GM12878 (cell line): ENCODE data around the gene SURF6. TPM values are rescaled to one million over a fixed set of nuclear protein-coding genes. Genes with fewer than 3 reads are reported as not detected.

ENCODE experiments used
- CBX3 ChIP-seq: fragments of 200-600 bp; sonication (generic); IDR thresholded peaks from 2 replicates; pipeline ENCODE4 v1.6.1; 2016; ENCODE audit warnings: low read depth, borderline replicate concordance
- CEBPZ ChIP-seq: fragments of 150-350 bp; IDR thresholded peaks from 2 replicates; pipeline ENCODE4 v1.6.1; 2016; ENCODE audit warnings: low read depth, low read length
- E4F1 ChIP-seq: fragments of 450-650 bp; IDR thresholded peaks from 2 replicates; pipeline ENCODE4 v1.6.1; 2018; ENCODE audit warnings: borderline replicate concordance, mild to moderate bottlenecking; ENCODE audit not compliant: partially characterized antibody
- EED ChIP-seq: sonication (generic); IDR thresholded peaks from 2 replicates; pipeline ENCODE4 v1.6.1; 2016; ENCODE audit warnings: antibody characterized with exemption, low read depth
- MAX ChIP-seq: IDR thresholded peaks from 2 replicates; pipeline ENCODE4 v1.6.1; 2012; ENCODE audit warnings: low read depth, low read length, improper control_type of control experiment
- MTA2 ChIP-seq: fragments of 450-650 bp; IDR thresholded peaks from 2 replicates; pipeline ENCODE4 v1.6.1; 2016; ENCODE audit warnings: low read depth, mild to moderate bottlenecking, moderate library complexity
- TCF7 ChIP-seq: IDR thresholded peaks from 2 replicates; pipeline ENCODE4 v1.6.1; 2014; ENCODE audit warnings: antibody characterized with exemption, borderline replicate concordance
- polyA plus RNA-seq, 11 experiments: library from polyadenylated mRNA; depleted of rRNA in 4 of 11; unstranded in 6 of 11; stranded (reverse) in 5 of 11; fragments of >200 nt; fragmentation: Nextera tagmentation in 4 of 11; fragmentation: Illumina TruSeq in 1 of 11; extraction: Ambion mirVana in 4 of 11; extraction: Trizol in 1 of 11; gene quantifications; 1 replicate in 1 of 11; 2 replicates in 10 of 11; pipeline versions ENCODE4 v1.2.1 to v1.2.3, GENCODE V29; 2011 to 2016; ENCODE audit warnings: inconsistent platforms in 2 of 11, missing spikeins in 2 of 11, low read depth in 1 of 11
- total RNA-seq, 4 experiments: library from RNA; depleted of rRNA in 3 of 4; stranded (reverse); fragments of >200 nt in 3 of 4; fragmentation: Illumina TruSeq in 1 of 4; extraction: Trizol in 1 of 4; gene quantifications; 2 replicates each; pipeline versions ENCODE4 v1.2.1 to v1.2.3, GENCODE V29; 2013 to 2021

The SURF6 gene
- total and polyA plus RNA-seq, 10 of the 15 experiments (the other 5 are each of a cell fraction or from before 2014, with no cell fraction given), result 2.2 to 27.2 (median 15.1) TPM

GRCh38 chr9:133340916-133341315 lies 4.9 kb upstream of the SURF6 start (continued):
- TF ChIP-seq CEBPZ (no peak), TCF7 (no peak), E4F1 (no peak), CBX3 (no peak), MTA2 (no peak), EED (no peak), MAX (no peak)
